WTC11 (cell line): ENCODE data around the gene GPR148. TPM values are rescaled to one million over a fixed set of nuclear protein-coding genes. Genes with fewer than 3 reads are reported as not detected.

ENCODE experiments used
- ATAC-seq: fragments of 200-7000 bp; cut with Tn5 transposase; 2 replicates; pipeline ENCODE4 v1.10.0; 2021; ENCODE audit warnings: mild to moderate bottlenecking, moderate library complexity
- CTCF ChIA-PET: fragments of 300-600 bp; sonication (Branson Sonifier 250); formaldehyde crosslinking; loops from one replicate; lab custom pipeline; 2021; ENCODE audit warnings: antibody characterized with exemption; lab: Charles Lee
- POLR2A ChIA-PET: fragments of 350-600 bp; sonication (Branson Sonifier 250); formaldehyde crosslinking; loops from one replicate; lab custom pipeline; 2021; ENCODE audit warnings: antibody characterized with exemption; lab: Charles Lee
- DNase-seq: peaks from one replicate; pipeline ENCODE4 v3.0.0; 2021; ENCODE audit warnings: low spot score
- H3K27ac Mint-ChIP-seq: 2 replicates; pipeline ENCODE4 v1.8.0; 2021; ENCODE audit warnings: mixed read lengths
- H3K27me3 Mint-ChIP-seq: 2 replicates; pipeline ENCODE4 v1.8.0; 2021; ENCODE audit warnings: low read depth, mild to moderate bottlenecking, moderate library complexity, mixed read lengths
- H3K36me3 Mint-ChIP-seq: 2 replicates; pipeline ENCODE4 v1.8.0; 2021; ENCODE audit warnings: mixed read lengths
- H3K4me1 Mint-ChIP-seq: 2 replicates; pipeline ENCODE4 v1.8.0; 2022; ENCODE audit warnings: mixed read lengths
- H3K4me3 Mint-ChIP-seq: 2 replicates; pipeline ENCODE4 v1.8.0; 2021; ENCODE audit warnings: mild to moderate bottlenecking, moderate library complexity, mixed read lengths
- H3K9me3 Mint-ChIP-seq: 2 replicates; pipeline ENCODE4 v1.8.0; 2021; ENCODE audit warnings: mixed read lengths
- CBFB ChIP-seq: sonication (generic); formaldehyde crosslinking; IDR thresholded peaks from 2 replicates; pipeline ENCODE4 v1.8.1; 2022; ENCODE audit warnings: mild to moderate bottlenecking, low read depth, missing genetic modification reagents
- RELA ChIP-seq: sonication (generic); formaldehyde crosslinking; IDR thresholded peaks from 2 replicates; pipeline ENCODE4 v1.8.1; 2022; ENCODE audit warnings: missing genetic modification reagents, mild to moderate bottlenecking, borderline replicate concordance
- RORB ChIP-seq: fragments of 250-450 bp; sonication (Bioruptor Pico); IDR thresholded peaks from 2 replicates; pipeline ENCODE4 v1.9.0; 2021; ENCODE audit warnings: mild to moderate bottlenecking
- SP1 ChIP-seq: sonication (generic); formaldehyde crosslinking; conservative IDR thresholded peaks from 2 replicates; pipeline ENCODE4 v1.8.1; 2022; ENCODE audit warnings: missing genetic modification reagents
- TP53 ChIP-seq: sonication (generic); formaldehyde crosslinking; IDR thresholded peaks from 2 replicates; pipeline ENCODE4 v1.8.1; 2023; ENCODE audit warnings: mild to moderate bottlenecking, missing genetic modification reagents
- ZNF121 ChIP-seq: sonication (generic); formaldehyde crosslinking; IDR thresholded peaks from 2 replicates; pipeline ENCODE4 v1.8.0; 2023; ENCODE audit warnings: missing genetic modification reagents
- ZNF232 ChIP-seq: sonication (generic); formaldehyde crosslinking; IDR thresholded peaks from 2 replicates; pipeline ENCODE4 v1.8.0; 2022; ENCODE audit warnings: mild to moderate bottlenecking, missing genetic modification reagents
- ZNF317 ChIP-seq: sonication (generic); formaldehyde crosslinking; IDR thresholded peaks from 2 replicates; pipeline ENCODE4 v1.8.1; 2023; ENCODE audit warnings: low read depth, mild to moderate bottlenecking, moderate library complexity, missing genetic modification reagents, borderline replicate concordance
- total RNA-seq: library from RNA; stranded (reverse); gene quantifications from 3 replicates; pipeline ENCODE4 v1.2.3, GENCODE V29; 2021
- TF ChIP-seq, protein P1 (sequence below): sonication (generic); formaldehyde crosslinking; IDR thresholded peaks from 2 replicates; pipeline ENCODE4 v1.8.0; 2023; ENCODE audit warnings: missing genetic modification reagents, mild to moderate bottlenecking, borderline replicate concordance
- TF ChIP-seq, protein P2 (sequence below): sonication (generic); formaldehyde crosslinking; IDR thresholded peaks from 2 replicates; pipeline ENCODE4 v1.8.1; 2022; ENCODE audit warnings: mild to moderate bottlenecking, missing genetic modification reagents, moderate library complexity, borderline replicate concordance
- TF ChIP-seq, protein P3 (sequence below): sonication (generic); formaldehyde crosslinking; IDR thresholded peaks from 2 replicates; pipeline ENCODE4 v1.8.1; 2022; ENCODE audit warnings: low read depth, missing genetic modification reagents, borderline replicate concordance
- TF ChIP-seq, protein P4 (sequence below): sonication (generic); formaldehyde crosslinking; IDR thresholded peaks from 2 replicates; pipeline ENCODE4 v1.8.0; 2023; ENCODE audit warnings: mild to moderate bottlenecking, missing genetic modification reagents

GPR148 gene
- total RNA-seq, 1 experiment from 2014 or later = not detected

DNA sequence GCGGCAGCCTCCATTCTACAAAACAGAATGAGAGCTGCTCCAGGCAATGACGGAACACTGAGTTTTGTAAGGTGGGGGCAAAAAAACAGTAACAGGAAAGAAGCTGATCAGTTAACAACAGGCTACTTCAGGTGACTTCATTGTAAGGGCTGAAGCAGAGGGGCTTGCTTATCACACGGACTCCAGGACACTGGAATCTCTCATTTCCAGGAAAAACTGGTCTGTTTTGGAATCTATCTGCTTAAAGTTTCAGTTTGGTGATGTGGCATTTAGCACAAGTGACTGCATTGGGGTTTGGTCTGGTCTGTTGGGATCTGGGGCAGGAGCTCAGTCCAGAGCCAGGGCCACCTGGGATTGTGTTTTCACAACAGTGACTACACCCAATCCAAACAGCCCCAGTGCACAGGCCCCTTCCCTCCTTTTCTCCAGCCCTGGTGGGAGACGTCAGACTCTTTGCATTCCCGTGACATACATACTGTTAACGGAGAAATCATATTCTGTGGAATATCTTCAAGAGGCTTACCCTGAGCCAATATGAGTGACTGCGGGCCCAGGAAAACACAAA is 40.6 kb downstream of the GPR148 start:
- POLR2A ChIA-PET = no interaction called here
- no peaks in the 10 kb centered on the region for H3K36me3 Mint-ChIP-seq
- H3K27ac Mint-ChIP-seq = no peak overlapping the region
- no peak for DNase-seq
- H3K9me3 Mint-ChIP-seq = peaks cover 13% of the 10 kb centered on the region
- H3K4me1 Mint-ChIP-seq = peaks cover 7% of the 10 kb centered on the region; the same call in 1 of the 2 replicates
- ATAC-seq = no peak
- CTCF ChIA-PET = interaction anchor here (0.7 to 1.1 kb wide), 6 partner anchors 11 to 160 kb away, joined by 3 to 4 read pairs (median 3); no protein-coding TSS in a partner anchor
- no peaks in the 10 kb centered on the region for H3K27me3 Mint-ChIP-seq
- TF ChIP-seq, protein P1, sequence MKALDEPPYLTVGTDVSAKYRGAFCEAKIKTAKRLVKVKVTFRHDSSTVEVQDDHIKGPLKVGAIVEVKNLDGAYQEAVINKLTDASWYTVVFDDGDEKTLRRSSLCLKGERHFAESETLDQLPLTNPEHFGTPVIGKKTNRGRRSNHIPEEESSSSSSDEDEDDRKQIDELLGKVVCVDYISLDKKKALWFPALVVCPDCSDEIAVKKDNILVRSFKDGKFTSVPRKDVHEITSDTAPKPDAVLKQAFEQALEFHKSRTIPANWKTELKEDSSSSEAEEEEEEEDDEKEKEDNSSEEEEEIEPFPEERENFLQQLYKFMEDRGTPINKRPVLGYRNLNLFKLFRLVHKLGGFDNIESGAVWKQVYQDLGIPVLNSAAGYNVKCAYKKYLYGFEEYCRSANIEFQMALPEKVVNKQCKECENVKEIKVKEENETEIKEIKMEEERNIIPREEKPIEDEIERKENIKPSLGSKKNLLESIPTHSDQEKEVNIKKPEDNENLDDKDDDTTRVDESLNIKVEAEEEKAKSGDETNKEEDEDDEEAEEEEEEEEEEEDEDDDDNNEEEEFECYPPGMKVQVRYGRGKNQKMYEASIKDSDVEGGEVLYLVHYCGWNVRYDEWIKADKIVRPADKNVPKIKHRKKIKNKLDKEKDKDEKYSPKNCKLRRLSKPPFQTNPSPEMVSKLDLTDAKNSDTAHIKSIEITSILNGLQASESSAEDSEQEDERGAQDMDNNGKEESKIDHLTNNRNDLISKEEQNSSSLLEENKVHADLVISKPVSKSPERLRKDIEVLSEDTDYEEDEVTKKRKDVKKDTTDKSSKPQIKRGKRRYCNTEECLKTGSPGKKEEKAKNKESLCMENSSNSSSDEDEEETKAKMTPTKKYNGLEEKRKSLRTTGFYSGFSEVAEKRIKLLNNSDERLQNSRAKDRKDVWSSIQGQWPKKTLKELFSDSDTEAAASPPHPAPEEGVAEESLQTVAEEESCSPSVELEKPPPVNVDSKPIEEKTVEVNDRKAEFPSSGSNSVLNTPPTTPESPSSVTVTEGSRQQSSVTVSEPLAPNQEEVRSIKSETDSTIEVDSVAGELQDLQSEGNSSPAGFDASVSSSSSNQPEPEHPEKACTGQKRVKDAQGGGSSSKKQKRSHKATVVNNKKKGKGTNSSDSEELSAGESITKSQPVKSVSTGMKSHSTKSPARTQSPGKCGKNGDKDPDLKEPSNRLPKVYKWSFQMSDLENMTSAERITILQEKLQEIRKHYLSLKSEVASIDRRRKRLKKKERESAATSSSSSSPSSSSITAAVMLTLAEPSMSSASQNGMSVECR (CRISPR knock-in tag) = no peak
- TF ChIP-seq, protein P2, sequence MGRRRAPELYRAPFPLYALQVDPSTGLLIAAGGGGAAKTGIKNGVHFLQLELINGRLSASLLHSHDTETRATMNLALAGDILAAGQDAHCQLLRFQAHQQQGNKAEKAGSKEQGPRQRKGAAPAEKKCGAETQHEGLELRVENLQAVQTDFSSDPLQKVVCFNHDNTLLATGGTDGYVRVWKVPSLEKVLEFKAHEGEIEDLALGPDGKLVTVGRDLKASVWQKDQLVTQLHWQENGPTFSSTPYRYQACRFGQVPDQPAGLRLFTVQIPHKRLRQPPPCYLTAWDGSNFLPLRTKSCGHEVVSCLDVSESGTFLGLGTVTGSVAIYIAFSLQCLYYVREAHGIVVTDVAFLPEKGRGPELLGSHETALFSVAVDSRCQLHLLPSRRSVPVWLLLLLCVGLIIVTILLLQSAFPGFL (CRISPR knock-in tag) = no peak
- TF ChIP-seq, protein P3, sequence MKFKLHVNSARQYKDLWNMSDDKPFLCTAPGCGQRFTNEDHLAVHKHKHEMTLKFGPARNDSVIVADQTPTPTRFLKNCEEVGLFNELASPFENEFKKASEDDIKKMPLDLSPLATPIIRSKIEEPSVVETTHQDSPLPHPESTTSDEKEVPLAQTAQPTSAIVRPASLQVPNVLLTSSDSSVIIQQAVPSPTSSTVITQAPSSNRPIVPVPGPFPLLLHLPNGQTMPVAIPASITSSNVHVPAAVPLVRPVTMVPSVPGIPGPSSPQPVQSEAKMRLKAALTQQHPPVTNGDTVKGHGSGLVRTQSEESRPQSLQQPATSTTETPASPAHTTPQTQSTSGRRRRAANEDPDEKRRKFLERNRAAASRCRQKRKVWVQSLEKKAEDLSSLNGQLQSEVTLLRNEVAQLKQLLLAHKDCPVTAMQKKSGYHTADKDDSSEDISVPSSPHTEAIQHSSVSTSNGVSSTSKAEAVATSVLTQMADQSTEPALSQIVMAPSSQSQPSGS = no peak
- TF ChIP-seq TP53 (CRISPR knock-in tag) = no peak
- TF ChIP-seq ZNF232 (CRISPR knock-in tag) = no peak
- H3K4me3 Mint-ChIP-seq = no peak overlapping the region

DNA sequence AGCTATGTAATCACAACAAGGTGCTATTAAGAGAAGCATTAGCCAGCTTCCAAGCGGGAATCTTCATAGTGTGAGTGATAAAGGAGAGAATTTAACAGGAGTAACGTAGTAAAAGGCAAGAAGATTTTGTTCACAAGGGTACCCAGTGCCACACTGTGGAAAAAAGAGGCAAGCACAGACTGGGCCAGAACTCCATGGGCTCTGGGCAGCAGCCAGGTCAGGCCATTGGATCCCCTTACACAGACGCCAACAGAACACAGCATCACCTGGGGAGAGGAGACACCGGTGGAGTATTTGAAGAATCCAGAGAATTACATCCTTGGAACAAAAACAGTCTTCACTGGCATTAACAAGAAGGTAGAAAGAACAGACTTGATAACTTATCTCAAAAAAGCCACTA is 47.7 kb downstream of the GPR148 start:
- H3K27me3 Mint-ChIP-seq = no peaks in the 10 kb centered on the region
- H3K36me3 Mint-ChIP-seq = no peaks in the 10 kb centered on the region
- ATAC-seq (peak; percentile 91), DNase-seq (no peak)
- TF ChIP-seq RELA (CRISPR knock-in tag) (no peak), CBFB (CRISPR knock-in tag) (no peak)
- H3K27ac Mint-ChIP-seq = no peak overlapping the region
- H3K4me1 Mint-ChIP-seq = no peaks in the 10 kb centered on the region
- ChIA-PET POLR2A (no interaction called here), CTCF (no interaction called here)
- H3K4me3 Mint-ChIP-seq = no peak overlapping the region
- peaks cover 13% of the 10 kb centered on the region for H3K9me3 Mint-ChIP-seq

DNA sequence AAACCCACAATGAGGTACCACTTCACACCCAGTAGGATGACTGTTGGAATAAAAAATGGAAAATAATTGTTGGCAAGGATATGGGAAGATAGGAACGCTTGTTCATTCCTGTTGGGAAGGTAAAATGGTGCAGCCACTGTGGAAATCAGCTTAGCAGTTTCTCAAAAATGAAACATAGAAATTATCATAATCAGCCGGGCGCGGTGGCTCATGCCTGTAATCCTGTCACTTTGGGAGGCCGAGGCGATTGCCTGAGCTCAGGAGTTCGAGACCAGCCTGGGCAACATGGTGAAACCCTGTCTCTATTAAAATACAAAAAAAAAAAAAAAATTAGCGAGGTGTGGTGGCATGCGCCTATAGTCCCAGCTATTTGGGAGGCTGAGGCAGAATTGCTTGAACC is 49.9 kb downstream of the GPR148 start:
- Mint-ChIP-seq H3K36me3 (no peaks in the 10 kb centered on the region), H3K27ac (no peak overlapping the region), H3K4me1 (no peaks in the 10 kb centered on the region), H3K27me3 (no peaks in the 10 kb centered on the region)
- CTCF ChIA-PET = no interaction called here
- DNase-seq (no peak), ATAC-seq (no peak)
- POLR2A ChIA-PET = no interaction called here
- no peak for TF ChIP-seq ZNF317 (CRISPR knock-in tag)
- TF ChIP-seq RORB (CRISPR knock-in tag) = no peak
- TF ChIP-seq RELA (CRISPR knock-in tag) = no peak
- no peak for TF ChIP-seq ZNF121
- TF ChIP-seq, protein P4, sequence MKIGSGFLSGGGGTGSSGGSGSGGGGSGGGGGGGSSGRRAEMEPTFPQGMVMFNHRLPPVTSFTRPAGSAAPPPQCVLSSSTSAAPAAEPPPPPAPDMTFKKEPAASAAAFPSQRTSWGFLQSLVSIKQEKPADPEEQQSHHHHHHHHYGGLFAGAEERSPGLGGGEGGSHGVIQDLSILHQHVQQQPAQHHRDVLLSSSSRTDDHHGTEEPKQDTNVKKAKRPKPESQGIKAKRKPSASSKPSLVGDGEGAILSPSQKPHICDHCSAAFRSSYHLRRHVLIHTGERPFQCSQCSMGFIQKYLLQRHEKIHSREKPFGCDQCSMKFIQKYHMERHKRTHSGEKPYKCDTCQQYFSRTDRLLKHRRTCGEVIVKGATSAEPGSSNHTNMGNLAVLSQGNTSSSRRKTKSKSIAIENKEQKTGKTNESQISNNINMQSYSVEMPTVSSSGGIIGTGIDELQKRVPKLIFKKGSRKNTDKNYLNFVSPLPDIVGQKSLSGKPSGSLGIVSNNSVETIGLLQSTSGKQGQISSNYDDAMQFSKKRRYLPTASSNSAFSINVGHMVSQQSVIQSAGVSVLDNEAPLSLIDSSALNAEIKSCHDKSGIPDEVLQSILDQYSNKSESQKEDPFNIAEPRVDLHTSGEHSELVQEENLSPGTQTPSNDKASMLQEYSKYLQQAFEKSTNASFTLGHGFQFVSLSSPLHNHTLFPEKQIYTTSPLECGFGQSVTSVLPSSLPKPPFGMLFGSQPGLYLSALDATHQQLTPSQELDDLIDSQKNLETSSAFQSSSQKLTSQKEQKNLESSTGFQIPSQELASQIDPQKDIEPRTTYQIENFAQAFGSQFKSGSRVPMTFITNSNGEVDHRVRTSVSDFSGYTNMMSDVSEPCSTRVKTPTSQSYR (CRISPR knock-in tag) = no peak
- TF ChIP-seq SP1 = no peak
- TF ChIP-seq, all 79 proteins: peak for 0
- peaks cover 13% of the 10 kb centered on the region for H3K9me3 Mint-ChIP-seq
- H3K4me3 Mint-ChIP-seq = no peak overlapping the region

Other genes starting within 250 kb of the GPR148 start
- gene POTEI, start 219.7 kb upstream of the GPR148 start, total RNA-seq = 2.2 to 3.2 TPM (median 2.7 TPM) in 3 replicates
- not detected in 3 replicates for gene CFC1B, start 207.8 kb upstream of the GPR148 start, total RNA-seq
- gene CFC1, start 129.5 kb upstream of the GPR148 start, total RNA-seq = not detected in 3 replicates
- 0.14 TPM in 1 of 3 replicates, not detected in the others for gene POTEJ, start 117.6 kb upstream of the GPR148 start, total RNA-seq
- gene AMER3, start 26.5 kb downstream of the GPR148 start, total RNA-seq = 0.05 to 0.13 TPM (median 0.09 TPM) in 3 replicates
- gene ARHGEF4, start 107.8 kb downstream of the GPR148 start, total RNA-seq = 18.1 to 21.8 TPM (median 19.5 TPM) in 3 replicates